PC-3 (cell line): ENCODE results near the gene RHOBTB3.

Source experiments
- EZH2 ChIP-seq: fragments of 300-600 bp; sonication (generic); IDR thresholded peaks from one replicate; pipeline ENCODE4 v1.6.1; 2017; ENCODE audit warnings: antibody characterized with exemption, mild to moderate bottlenecking, low read length; ENCODE audit not compliant: unreplicated experiment
- TF ChIP-seq, protein P1 (sequence below): fragments of 300-600 bp; sonication (generic); conservative IDR thresholded peaks from 2 replicates; pipeline ENCODE4 v1.5.1; 2017; ENCODE audit warnings: antibody characterized with exemption, low read depth, mild to moderate bottlenecking, low read length

DNA sequence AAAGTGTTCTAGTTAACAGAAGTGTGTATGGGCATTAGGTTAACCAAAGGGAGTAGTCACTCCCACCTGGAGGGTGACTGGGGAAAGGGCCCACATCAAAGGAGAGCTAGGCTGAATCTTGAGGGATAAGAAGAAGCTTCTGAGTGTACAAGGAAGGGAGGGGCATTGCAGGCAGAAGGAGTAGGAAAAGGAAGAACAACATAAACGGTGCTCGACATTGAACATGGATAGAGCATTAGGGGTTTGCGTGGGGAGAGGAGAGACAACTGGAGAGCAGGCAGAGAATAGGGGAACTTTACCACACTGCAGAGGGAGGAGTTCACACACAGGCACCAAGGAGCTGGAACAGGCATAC lies 96.7 kb downstream of the RHOBTB3 start:
- TF ChIP-seq, protein P1, sequence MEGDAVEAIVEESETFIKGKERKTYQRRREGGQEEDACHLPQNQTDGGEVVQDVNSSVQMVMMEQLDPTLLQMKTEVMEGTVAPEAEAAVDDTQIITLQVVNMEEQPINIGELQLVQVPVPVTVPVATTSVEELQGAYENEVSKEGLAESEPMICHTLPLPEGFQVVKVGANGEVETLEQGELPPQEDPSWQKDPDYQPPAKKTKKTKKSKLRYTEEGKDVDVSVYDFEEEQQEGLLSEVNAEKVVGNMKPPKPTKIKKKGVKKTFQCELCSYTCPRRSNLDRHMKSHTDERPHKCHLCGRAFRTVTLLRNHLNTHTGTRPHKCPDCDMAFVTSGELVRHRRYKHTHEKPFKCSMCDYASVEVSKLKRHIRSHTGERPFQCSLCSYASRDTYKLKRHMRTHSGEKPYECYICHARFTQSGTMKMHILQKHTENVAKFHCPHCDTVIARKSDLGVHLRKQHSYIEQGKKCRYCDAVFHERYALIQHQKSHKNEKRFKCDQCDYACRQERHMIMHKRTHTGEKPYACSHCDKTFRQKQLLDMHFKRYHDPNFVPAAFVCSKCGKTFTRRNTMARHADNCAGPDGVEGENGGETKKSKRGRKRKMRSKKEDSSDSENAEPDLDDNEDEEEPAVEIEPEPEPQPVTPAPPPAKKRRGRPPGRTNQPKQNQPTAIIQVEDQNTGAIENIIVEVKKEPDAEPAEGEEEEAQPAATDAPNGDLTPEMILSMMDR, result no peak
- no peak for TF ChIP-seq EZH2
